ENCODE results near the gene ATG10. TPM values are rescaled to one million over a fixed set of nuclear protein-coding genes. Genes with fewer than 3 reads are reported as not detected.
A peak's percentile ranks its signal among the peaks of the same experiment; 100 is the strongest.

Gene ATG10
- total RNA-seq, 1 experiment from 2014 or later: 12.2 TPM

GRCh38 chr5:82105457-82105856, 133.6 kb downstream of the ATG10 start:
- ChIA-PET CTCF (interaction anchor here (1.2 to 2.3 kb wide), 3 partner anchors 59 to 248 kb away, joined by 3 to 29 read pairs (median 6); no protein-coding TSS in a partner anchor), POLR2A (interaction anchor here (0.6 kb wide), 1 partner anchor 88 kb away, joined by 3 read pairs; no protein-coding TSS in a partner anchor)
- H3K4me1 Mint-ChIP-seq: peaks cover 30% of the 10 kb centered on the region
- H3K27me3 Mint-ChIP-seq (ENCODE audit: low read depth): no peaks in the 10 kb centered on the region
- no peaks in the 10 kb centered on the region for H3K9me3 Mint-ChIP-seq
- no peaks in the 10 kb centered on the region for H3K36me3 Mint-ChIP-seq
- TF ChIP-seq ZNF671 (CRISPR knock-in tag; IDR thresholded peaks at IDR 0.05): no peak
- TF ChIP-seq NR1H2 (CRISPR knock-in tag; IDR thresholded peaks at IDR 0.05): no peak
- TF ChIP-seq ARID4B (CRISPR knock-in tag; IDR thresholded peaks at IDR 0.05; ENCODE audit: borderline replicate concordance): no peak
- TF ChIP-seq E2F1 (CRISPR knock-in tag; IDR thresholded peaks at IDR 0.05): no peak
- no peak for TF ChIP-seq TEAD1 (CRISPR knock-in tag; IDR thresholded peaks at IDR 0.05)
- no peak for TF ChIP-seq PRDM15 (CRISPR knock-in tag; IDR thresholded peaks at IDR 0.05)
- no peak for TF ChIP-seq USF2 (CRISPR knock-in tag; IDR thresholded peaks at IDR 0.05)
- no peak for TF ChIP-seq RORB (CRISPR knock-in tag; IDR thresholded peaks at IDR 0.05)
- no peak for TF ChIP-seq ZNF138 (CRISPR knock-in tag; conservative IDR thresholded peaks at IDR 0.05)
- no peak for TF ChIP-seq PRRX2 (CRISPR knock-in tag; IDR thresholded peaks at IDR 0.05)
- H3K4me3 Mint-ChIP-seq: no peak overlapping the region
- ATAC-seq (no peak), DNase-seq (ENCODE audit: low spot score) (no peak)
- peak overlapping the region; percentile 75; the same call in 1 of the 2 replicates for H3K27ac Mint-ChIP-seq

- Mint-ChIP-seq H3K27ac (peak overlapping the region; percentile 76), H3K9me3 (no peaks in the 10 kb centered on the region), H3K4me1 (peaks cover 25% of the 10 kb centered on the region), H3K27me3 (ENCODE audit: low read depth) (no peaks in the 10 kb centered on the region), H3K36me3 (no peaks in the 10 kb centered on the region), H3K4me3 (no peak overlapping the region)
- DNase-seq (ENCODE audit: low spot score) (no peak), ATAC-seq (peak; percentile 75)
- ChIA-PET CTCF (interaction anchor here (0.7 to 2.3 kb wide), 6 partner anchors 20 to 249 kb away, joined by 3 to 29 read pairs (median 5); no protein-coding TSS in a partner anchor), POLR2A (interaction anchor here (0.5 kb wide), 1 partner anchor 70 kb away, joined by 6 read pairs; no protein-coding TSS in a partner anchor)
- no peak for TF ChIP-seq USF1 (CRISPR knock-in tag; IDR thresholded peaks at IDR 0.05)
- no peak for TF ChIP-seq TEAD1 (CRISPR knock-in tag; IDR thresholded peaks at IDR 0.05)
- TF ChIP-seq TEAD4 (CRISPR knock-in tag; IDR thresholded peaks at IDR 0.05): no peak
- no peak for TF ChIP-seq ZNF232 (CRISPR knock-in tag; IDR thresholded peaks at IDR 0.05)
- TF ChIP-seq MXD4 (CRISPR knock-in tag; IDR thresholded peaks at IDR 0.05; ENCODE audit: borderline replicate concordance): no peak
- TF ChIP-seq USF2 (CRISPR knock-in tag; IDR thresholded peaks at IDR 0.05): no peak
- no peak for TF ChIP-seq CREM (CRISPR knock-in tag; IDR thresholded peaks at IDR 0.05)
- no peak for TF ChIP-seq MAX (CRISPR knock-in tag; IDR thresholded peaks at IDR 0.05)
- no peak for TF ChIP-seq ESRRA (CRISPR knock-in tag; IDR thresholded peaks at IDR 0.05; ENCODE audit: borderline replicate concordance)
- TF ChIP-seq IRF1 (CRISPR knock-in tag; IDR thresholded peaks at IDR 0.05): no peak
- no peak for TF ChIP-seq ZBTB43 (CRISPR knock-in tag; IDR thresholded peaks at IDR 0.05)
These were observed 134.4 kb downstream of the ATG10 start for GRCh38 chr5:82106207-82106606.

Measured in WTC11 (cell line).